Measurements from ENCODE around the gene KRIT1. TPM values are rescaled to one million over a fixed set of nuclear protein-coding genes. Genes with fewer than 3 reads are reported as not detected.
A peak's percentile ranks its signal among the peaks of the same experiment; 100 is the strongest.

The KRIT1 gene
- total RNA-seq, 1 donor from 2014 or later, result 59.4 TPM

DNA sequence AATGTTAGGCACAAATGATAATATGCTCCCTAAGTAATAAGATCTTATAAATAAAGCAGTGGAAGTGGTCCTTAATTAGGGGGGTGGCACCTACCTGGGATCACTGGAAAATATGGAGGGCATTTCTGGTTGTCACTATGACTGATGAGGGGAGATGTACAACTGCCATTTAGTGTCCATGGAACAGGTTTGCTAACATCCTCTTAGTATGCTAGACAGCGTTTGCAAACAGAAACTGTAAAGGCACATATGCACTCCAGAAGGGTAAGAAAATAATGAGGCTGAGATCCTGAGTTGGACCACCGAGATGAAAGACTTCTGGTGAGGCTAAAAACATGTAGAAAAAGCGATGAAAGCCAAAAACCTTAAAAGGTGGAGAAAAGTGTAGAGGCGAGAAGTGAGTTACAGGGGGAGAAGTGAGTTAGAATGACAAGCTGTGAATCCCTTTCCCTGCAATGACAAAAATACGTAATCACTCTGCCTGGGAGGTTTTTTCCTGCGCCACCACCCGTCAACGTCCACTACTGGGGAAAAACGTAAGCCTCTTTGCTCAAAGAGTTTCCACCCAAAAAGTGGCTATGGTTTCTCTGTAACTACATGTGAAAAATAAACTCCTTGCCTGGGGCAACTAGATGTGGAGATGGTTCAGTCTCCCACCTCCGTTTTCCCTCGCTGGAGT lies 767 bp downstream of the KRIT1 start:
- peaks cover 73% of the 10 kb centered on the region for H3K79me2 ChIP-seq (ENCODE audit: low read depth)
- peaks cover 32% of the 10 kb centered on the region for H3K4me1 Mint-ChIP-seq
- TF ChIP-seq EZH2 (IDR thresholded peaks at IDR 0.05) (no peak), EZH2phosphoT487 (IDR thresholded peaks at IDR 0.05) (no peak)
- TF ChIP-seq, protein P1, sequence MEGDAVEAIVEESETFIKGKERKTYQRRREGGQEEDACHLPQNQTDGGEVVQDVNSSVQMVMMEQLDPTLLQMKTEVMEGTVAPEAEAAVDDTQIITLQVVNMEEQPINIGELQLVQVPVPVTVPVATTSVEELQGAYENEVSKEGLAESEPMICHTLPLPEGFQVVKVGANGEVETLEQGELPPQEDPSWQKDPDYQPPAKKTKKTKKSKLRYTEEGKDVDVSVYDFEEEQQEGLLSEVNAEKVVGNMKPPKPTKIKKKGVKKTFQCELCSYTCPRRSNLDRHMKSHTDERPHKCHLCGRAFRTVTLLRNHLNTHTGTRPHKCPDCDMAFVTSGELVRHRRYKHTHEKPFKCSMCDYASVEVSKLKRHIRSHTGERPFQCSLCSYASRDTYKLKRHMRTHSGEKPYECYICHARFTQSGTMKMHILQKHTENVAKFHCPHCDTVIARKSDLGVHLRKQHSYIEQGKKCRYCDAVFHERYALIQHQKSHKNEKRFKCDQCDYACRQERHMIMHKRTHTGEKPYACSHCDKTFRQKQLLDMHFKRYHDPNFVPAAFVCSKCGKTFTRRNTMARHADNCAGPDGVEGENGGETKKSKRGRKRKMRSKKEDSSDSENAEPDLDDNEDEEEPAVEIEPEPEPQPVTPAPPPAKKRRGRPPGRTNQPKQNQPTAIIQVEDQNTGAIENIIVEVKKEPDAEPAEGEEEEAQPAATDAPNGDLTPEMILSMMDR (IDR thresholded peaks at IDR 0.05), result no peak

DNA sequence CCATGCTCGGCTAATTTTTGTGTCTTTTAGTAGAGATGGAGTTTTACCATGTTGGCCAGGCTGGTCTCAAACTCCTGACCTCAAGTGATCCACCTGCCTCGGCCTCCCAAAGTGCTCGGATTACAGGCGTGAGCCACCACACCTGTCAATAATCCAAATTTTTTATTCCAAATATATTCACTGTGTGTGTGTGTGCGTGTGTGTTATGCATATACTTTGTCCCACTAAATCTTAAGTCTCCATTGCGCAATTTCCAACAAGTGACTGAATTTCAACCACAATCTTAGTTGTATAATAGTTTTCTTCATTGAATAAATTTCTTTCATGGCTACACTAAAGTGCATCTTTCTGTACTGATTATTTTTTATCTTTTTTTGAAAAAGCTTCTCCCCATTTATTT lies 2.7 kb downstream of the KRIT1 start:
- Mint-ChIP-seq H3K36me3 (no peaks in the 10 kb centered on the region), H3K4me3 (no peak overlapping the region), H3K9me3 (no peaks in the 10 kb centered on the region), H3K27me3 (ENCODE audit: insufficient read depth, low read depth) (no peaks in the 10 kb centered on the region), H3K4me1 (peaks cover 26% of the 10 kb centered on the region), H3K27ac (no peak overlapping the region)
- Histone ChIP-seq H3K79me2 (ENCODE audit: low read depth) (peaks cover 53% of the 10 kb centered on the region), H3K9me3 (ENCODE audit: low read depth) (no peaks in the 10 kb centered on the region), H3K36me3 (peaks cover 27% of the 10 kb centered on the region), H3K4me1 (peaks cover 22% of the 10 kb centered on the region), H4K20me1 (ENCODE audit: low read depth) (peaks cover 12% of the 10 kb centered on the region), H3K27me3 (no peaks in the 10 kb centered on the region), H3K4me2 (no peak overlapping the region), H3K4me3 (no peak overlapping the region), H3F3A (ENCODE audit: low read depth) (peaks cover 23% of the 10 kb centered on the region), H2AFZ (replicated peaks) (no peak overlapping the region), H3K27ac (no peak overlapping the region), H3K9ac (no peak overlapping the region)
- DNase-seq (ENCODE audit: low spot score), result no peak
- TF ChIP-seq, protein P1 (IDR thresholded peaks at IDR 0.05), result no peak
- TF ChIP-seq EZH2 (IDR thresholded peaks at IDR 0.05) (no peak), EZH2phosphoT487 (IDR thresholded peaks at IDR 0.05) (no peak)

More for the DNA sequence above, 767 bp downstream of the KRIT1 start:
- Mint-ChIP-seq H3K27me3 (ENCODE audit: insufficient read depth, low read depth) (no peaks in the 10 kb centered on the region), H3K27ac (peak overlapping the region; percentile 100), H3K9me3 (no peaks in the 10 kb centered on the region), H3K36me3 (no peaks in the 10 kb centered on the region), H3K4me3 (peak overlapping the region; percentile 97)
- Histone ChIP-seq H3K27ac (peak overlapping the region; percentile 95), H3K27me3 (no peaks in the 10 kb centered on the region), H3K4me2 (peak overlapping the region; percentile 90), H3K4me3 (peak overlapping the region; percentile 85), H3K4me1 (peaks cover 26% of the 10 kb centered on the region), H3F3A (ENCODE audit: low read depth) (peaks cover 23% of the 10 kb centered on the region), H2AFZ (replicated peaks) (peak overlapping the region; percentile 92), H4K20me1 (ENCODE audit: low read depth) (peaks cover 13% of the 10 kb centered on the region), H3K9me3 (ENCODE audit: low read depth) (no peaks in the 10 kb centered on the region), H3K36me3 (peaks cover 19% of the 10 kb centered on the region), H3K9ac (peak overlapping the region; percentile 82)
- no peak for DNase-seq (ENCODE audit: low spot score)

DNA sequence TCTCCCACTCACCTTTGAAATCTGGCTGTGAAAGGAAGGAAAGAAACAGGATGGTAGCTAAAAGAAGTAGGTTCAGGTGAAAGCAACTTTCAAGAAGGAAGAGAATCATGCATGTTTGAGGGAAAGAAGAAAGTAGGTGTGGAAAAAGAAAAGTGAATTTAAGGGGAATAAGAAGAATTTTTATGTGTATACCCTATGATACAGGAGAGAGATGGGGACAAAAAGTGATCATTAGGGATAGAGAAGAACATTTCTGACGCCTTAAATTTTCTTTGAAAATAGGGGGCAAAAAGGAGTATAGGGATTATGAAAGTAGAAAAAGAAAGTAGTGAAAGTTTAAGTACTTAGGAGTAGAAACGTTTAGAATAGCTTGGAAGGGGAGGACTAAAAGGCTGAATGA lies 15.2 kb downstream of the KRIT1 start:
- no peaks in the 10 kb centered on the region for H3K27me3 ChIP-seq
- no peak overlapping the region for H2AFZ ChIP-seq (replicated peaks)
- peaks cover 41% of the 10 kb centered on the region for H3K36me3 Mint-ChIP-seq
- TF ChIP-seq EZH2 (IDR thresholded peaks at IDR 0.05), result no peak
- TF ChIP-seq, protein P1 (IDR thresholded peaks at IDR 0.05), result no peak
- TF ChIP-seq EZH2phosphoT487 (IDR thresholded peaks at IDR 0.05), result no peak
- H3K9me3 Mint-ChIP-seq, result no peaks in the 10 kb centered on the region
- H3K9ac ChIP-seq, result no peak overlapping the region
- no peaks in the 10 kb centered on the region for H4K20me1 ChIP-seq (ENCODE audit: low read depth)
- H3K4me2 ChIP-seq, result no peak overlapping the region
- H3K4me1 ChIP-seq, result no peaks in the 10 kb centered on the region
- no peak overlapping the region for H3K4me3 Mint-ChIP-seq
- H3F3A ChIP-seq (ENCODE audit: low read depth), result no peaks in the 10 kb centered on the region
- DNase-seq (ENCODE audit: low spot score), result no peak
- H3K9me3 ChIP-seq (ENCODE audit: low read depth), result no peaks in the 10 kb centered on the region
- H3K36me3 ChIP-seq, result peaks cover 30% of the 10 kb centered on the region
- no peaks in the 10 kb centered on the region for H3K79me2 ChIP-seq (ENCODE audit: low read depth)
- no peak overlapping the region for H3K4me3 ChIP-seq
- no peak overlapping the region for H3K27ac ChIP-seq
- H3K27me3 Mint-ChIP-seq (ENCODE audit: insufficient read depth, low read depth), result no peaks in the 10 kb centered on the region
- no peak overlapping the region for H3K27ac Mint-ChIP-seq
- H3K4me1 Mint-ChIP-seq, result no peaks in the 10 kb centered on the region
